ENCODE measurements around the gene PRKX.
A peak's percentile ranks its signal among the peaks of the same experiment; 100 is the strongest.
"Not testable (repeated sequence)": the region's sequence is repeated elsewhere in the genome, so short reads cannot be mapped to it uniquely, and the experiment has no call there.

PRKX gene

DNA sequence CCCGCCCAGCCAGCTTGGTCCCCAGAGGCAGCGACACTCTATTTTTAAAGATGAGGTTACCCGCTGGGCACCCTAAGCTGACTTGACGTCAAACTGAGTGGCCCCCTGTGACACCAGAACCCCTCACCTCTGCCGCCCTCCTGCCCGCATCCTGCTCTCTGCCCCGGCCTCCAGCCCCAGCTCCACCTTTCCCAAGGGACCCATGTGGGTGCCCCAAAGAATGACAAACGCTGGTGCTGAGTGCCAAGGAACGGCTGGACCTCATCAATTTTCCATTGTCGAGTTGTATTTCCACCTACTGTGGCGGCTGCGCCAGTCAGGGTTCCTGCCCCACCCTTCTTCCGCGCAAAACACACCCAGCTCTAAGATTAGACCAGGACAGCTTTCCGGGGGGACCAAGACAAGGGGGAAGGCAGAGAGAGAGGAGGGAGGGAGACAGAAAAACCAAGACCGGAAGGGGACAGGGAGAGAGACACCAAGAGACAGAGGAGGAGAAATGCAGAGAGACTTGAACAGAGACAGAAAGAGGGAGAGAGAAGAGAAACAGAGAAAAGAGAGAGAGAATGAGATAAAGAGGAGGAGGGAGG lies 2.0 kb downstream of the PRKX start:
- no peak for DNase-seq (ENCODE audit: low read depth)

DNA sequence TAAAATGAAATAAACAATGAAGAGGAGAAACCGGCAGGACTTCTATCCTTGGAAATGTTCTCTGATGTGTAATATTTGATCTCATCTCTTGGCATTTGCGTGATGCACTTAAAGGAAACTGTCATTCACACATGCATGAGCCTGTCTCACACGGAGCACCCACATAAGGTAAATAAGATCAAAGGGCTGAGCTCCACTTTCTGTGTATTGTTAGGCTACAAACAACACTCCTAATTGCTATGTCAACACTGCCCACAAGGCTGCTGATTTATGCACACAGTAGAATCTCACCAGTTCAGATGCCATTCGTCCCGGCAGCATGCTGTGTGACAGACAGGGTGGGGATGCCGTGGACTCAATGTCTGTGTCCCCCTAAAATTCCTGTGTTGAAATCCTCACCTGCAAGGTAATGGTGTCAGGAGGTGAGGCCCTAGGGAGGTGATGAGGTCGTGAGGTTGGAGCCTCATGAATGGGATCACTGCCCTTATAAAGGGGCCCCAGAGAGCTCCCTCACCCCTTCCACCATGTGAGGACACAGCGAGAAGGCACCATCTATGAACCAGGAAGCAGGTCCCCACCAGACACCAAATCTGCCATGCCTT lies 5.7 kb downstream of the PRKX start:
- DNase-seq (ENCODE audit: low read depth) = not testable (repeated sequence)

DNA sequence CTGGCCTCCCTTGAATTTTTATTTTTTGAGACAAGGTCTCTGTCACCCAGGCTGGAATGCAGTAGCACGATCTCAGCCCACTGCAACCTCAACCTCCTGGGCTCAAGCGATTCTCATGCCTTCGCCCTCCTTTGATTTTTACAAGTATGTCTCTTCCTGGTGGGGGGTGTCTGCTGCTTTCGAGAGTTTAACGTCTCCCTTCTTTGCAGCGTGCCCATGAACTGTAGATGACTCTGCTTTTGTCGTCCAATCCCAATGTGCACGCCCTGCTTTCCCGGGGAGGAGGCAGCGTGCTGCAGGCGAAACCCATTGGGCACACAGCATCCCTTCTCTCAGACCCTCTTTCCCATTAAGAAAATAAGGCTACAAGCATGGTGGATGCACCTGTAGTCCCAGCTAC lies 7.0 kb downstream of the PRKX start:
- DNase-seq (ENCODE audit: low read depth) = no peak

DNA sequence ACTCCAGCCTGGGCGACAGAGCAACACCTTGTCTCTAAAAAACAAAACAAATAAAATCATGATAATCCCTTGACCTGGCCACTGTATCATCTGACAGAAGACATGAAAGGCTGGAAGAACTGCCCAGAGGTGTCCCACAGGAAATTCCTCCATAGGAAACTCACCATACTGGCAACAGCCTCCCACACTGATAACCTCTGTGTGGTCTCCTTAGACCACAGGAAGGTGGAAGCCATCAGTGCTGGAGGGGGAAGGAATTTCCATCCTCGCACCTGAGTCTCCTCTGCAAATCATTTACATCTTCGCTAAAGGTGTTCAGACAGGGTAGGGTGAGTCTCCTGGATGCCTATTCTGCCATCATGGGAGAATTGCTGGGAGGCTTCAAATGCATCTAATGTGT lies 10.2 kb downstream of the PRKX start:
- not testable (repeated sequence) for DNase-seq (ENCODE audit: low read depth)

DNA sequence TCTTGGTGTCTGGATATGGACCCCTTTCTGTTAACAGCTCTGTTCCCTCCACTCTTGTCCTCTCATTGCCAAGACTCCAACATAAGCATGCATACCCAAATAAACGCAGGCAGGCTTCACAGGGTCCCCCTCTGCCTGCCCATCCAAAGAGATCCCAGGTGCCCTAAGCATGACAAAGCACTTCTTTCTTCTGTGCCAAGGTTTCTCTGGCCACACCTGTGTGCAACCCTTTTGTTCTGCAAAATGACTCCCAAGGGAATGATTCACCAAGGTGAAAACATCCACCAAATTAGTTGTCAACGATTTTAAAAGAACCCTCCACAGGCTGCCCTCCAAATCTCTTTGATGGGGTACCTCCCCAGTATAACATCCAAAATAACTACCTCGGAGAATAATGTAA lies 11.4 kb downstream of the PRKX start:
- not testable (repeated sequence) for DNase-seq (ENCODE audit: low read depth)

DNA sequence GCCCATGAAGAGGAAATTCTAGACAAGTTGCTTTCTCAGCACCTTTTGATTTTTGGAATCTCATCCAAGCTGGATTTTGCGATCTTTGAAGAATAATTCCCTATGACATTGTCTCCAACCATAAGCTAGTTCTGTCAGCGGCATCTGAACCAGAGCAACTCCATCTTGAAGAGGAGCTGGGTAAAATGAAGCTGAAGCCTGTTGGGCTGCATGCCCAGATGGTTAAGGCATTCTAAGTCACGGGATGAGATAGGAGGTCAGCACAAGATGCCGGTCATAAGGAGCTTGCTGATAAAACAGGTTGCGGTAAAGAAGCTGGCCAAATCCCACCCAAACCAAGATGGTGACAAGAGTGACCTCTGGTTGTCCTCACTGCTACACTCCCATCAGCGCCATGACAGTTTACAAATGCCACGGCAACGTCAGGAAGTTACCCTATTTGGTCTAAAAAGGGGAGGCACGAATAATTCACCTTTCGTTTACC lies 12.0 kb downstream of the PRKX start:
- not testable (repeated sequence) for DNase-seq (ENCODE audit: low read depth)

- no peak for DNase-seq (ENCODE audit: low read depth)
These were observed 13.5 kb downstream of the PRKX start for GRCh38 chrX:3699821-3700381.

DNA sequence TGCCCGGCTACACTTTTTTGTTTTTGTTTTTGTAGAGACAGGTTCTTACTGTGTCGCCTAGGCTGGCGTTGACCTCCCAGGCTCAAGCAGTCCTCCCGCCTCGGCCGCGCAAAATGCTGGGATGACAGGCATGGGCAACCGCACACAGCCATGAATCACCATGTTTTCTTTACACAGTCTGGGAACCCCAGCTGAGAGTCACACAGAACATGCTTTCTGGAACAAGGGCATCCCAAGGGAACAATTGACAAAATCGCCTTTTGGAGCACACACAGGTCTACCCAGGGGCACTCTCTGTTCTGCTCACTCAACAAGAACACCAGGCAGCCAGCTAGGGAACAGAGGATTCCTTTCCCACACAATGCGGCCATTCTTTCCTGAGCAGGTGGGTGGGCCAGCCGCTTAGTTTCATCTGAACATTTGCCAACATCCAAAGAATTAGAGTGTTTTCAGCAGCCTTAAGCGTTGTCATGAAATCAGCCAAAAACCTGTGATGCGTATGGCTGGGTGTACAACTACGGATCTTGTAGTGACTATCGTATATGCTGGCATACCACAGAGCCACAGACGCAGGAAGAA lies 15.7 kb downstream of the PRKX start:
- peak; percentile 74 for DNase-seq (ENCODE audit: low read depth)

GRCh38 chrX:3697220-3697684 lies 16.2 kb downstream of the PRKX start:
- DNase-seq (ENCODE audit: low read depth) = no peak

GRCh38 chrX:3695536-3695935 lies 17.9 kb downstream of the PRKX start:
- DNase-seq (ENCODE audit: low read depth) = no peak

- DNase-seq (ENCODE audit: low read depth) = no peak
These were observed 23.3 kb downstream of the PRKX start for GRCh38 chrX:3690140-3690539.

- DNase-seq (ENCODE audit: low read depth) = not testable (repeated sequence)
These were observed 30.2 kb downstream of the PRKX start for GRCh38 chrX:3683236-3683635.

DNA sequence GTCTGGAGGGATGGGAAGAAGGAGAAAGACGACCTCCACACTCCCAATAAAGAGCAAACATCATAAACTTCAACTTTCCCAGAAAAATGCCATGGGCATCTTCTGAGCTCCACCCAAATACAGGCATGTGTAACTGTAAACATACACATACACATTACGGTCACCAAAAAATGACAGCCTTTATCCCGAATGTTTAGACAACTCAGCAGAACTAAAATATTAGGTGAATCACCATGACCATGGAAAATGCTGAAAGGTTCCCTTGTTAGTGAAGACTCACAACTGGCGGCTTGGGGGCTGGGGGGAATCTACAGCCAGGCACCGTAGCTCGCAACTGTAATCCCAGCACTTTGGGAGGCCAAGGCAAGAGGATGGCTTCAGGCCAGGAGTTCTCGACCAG lies 33.0 kb downstream of the PRKX start:
- no peak for DNase-seq (ENCODE audit: low read depth)

DNA sequence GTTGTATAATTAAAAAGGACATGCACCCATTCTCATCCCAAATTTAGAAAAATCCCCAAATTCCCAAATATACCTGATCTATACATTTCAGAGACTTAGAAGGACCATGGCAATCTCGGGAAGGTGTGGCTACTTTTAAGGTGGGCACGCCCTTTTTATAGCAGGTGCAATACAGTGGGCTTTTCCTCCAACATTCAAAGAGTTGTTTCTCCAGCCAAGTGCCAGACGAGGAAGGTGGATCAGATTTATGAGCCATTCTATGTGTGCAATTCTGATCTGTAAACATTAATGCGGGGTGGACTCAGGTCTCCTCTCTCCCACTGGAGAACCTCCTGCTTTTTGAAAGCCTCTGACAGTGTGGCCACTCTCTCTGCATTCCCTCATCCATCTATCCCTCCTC lies 33.8 kb downstream of the PRKX start:
- no peak for DNase-seq (ENCODE audit: low read depth)

GRCh38 chrX:3678328-3678727 lies 35.1 kb downstream of the PRKX start:
- peak; percentile 61 for DNase-seq (ENCODE audit: low read depth)

DNA sequence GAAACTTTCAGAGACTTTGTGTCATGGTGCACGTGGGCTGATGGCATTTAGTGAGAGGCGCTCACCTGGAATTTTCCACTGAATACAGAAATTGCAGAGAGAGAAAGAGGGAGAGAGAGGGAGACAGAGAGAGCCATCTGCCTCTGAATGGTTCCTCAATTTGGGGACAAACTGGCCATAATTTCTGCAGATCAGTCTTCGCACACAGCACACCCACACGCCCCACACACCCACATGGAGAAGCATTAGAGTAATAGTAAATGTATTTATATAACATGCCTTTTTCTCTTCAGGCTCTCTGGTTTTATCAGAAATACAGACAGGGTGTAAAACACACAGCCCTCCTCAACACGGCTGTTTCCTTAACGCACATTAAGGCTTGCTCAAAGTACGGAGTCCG lies 38.6 kb downstream of the PRKX start:
- DNase-seq (ENCODE audit: low read depth) = no peak

DNA sequence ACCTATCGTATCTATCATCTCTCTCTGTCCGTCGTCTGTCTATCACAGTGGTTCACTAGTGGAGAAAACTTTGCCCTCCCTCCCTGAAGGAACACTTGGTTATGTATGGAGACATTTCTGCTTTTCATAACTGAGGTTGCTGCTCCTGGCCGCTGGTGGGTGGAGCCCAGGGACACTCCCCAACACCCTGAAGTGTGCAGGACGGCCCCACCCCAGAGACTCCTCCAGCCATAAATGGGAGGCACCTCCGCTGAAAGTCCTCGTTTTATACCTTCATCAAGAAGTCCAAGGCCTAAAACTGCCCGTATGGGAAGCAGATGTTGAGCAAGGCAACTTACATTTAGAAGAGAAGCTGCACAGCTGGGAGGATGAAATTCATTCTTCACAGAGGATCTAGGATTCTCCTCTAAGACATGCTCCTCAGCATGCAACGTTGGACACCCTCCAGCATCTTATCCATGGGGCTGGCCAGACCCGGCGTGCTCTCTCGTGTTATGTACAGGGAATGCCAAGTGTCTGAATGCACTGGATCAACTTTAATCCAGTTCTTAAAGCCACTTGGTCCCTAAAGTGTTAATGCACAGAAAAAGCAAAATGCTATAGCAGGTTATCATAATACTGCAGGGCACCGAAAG lies 43.5 kb downstream of the PRKX start:
- no peak for DNase-seq (ENCODE audit: low read depth)

DNA sequence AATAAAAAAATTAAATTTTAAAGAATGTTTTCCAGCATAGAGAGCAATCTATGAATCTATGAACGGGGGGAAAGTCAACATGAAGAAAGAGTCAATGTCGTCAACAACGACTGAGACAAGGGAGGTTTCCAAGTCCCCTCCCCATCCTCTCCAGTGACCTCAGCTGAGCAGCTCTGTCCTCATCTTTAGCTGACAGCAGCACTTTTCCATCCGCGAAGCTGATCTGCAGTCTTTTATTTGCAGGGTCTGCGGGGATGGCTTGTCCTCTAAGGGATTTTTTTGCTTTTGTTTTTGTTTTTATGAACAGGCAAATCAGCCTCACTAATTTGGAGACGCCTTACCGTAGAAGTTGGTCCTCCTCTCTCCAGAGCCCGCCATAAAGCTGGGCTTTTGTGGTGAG lies 46.5 kb downstream of the PRKX start:
- DNase-seq (ENCODE audit: low read depth) = no peak

DNA sequence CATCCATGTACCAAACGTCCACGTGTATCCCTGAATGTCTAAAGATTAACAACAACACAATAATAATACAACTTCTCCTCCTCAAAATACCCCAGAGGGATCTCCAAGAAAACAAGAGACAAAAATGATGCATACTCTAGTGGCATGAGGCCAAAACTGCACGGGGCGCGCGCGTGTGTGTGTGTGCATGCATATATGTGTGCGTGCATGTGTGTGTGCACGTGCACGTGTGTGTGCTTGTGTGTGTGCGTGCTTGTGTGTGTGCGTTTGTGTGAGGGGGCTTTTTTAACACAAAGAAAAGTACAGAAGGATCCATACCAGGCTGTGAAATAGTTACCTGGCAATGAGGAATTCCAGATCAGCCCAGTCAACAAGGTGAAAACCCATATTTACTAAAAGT lies 48.5 kb downstream of the PRKX start:
- no peak for DNase-seq (ENCODE audit: low read depth)

- not testable (repeated sequence) for DNase-seq (ENCODE audit: low read depth)
These were observed 49.7 kb downstream of the PRKX start for GRCh38 chrX:3663576-3664250.

DNA sequence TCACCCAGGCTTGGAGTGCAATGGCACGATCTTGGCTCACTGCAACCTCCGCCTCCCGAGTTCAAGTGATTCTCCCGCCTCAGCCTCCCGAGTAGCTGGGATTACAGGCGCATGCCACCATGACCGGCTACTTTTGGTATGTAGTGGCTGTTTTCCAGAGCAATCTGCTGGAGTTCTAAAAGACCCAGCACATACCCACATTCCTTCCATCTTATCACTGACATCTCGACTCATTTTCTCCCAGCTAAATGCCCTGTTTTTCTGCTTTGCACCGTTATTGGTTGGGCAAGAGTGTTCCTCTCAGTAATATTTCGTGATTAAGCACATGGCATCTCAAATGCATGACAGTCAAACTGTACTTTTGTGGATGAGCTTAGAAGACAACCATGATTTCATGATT lies 53.7 kb downstream of the PRKX start:
- peak; percentile 68 for DNase-seq (ENCODE audit: low read depth)

GRCh38 chrX:3655181-3655580 lies 58.3 kb downstream of the PRKX start:
- no peak for DNase-seq (ENCODE audit: low read depth)
